Lower leg skin (tissue), 4 donors: ENCODE measurements around the gene SMIM33. TPM values are rescaled to one million over a fixed set of nuclear protein-coding genes. Genes with fewer than 3 reads are reported as not detected.
"Not testable (repeated sequence)": the region's sequence is repeated elsewhere in the genome, so short reads cannot be mapped to it uniquely, and the experiment has no call there.

Experiments
- DNase-seq, 2 donors: peaks; one replicate each; pipeline ENCODE4 v3.0.0-alpha.2; 2019; ENCODE audit warnings: low spot score in 2 of 2
- H3K4me3 ChIP-seq: fragments of 200-600 bp; sonication (generic); 2 replicates; pipeline ENCODE4 v1.5.1; 2017; ENCODE audit warnings: mild to moderate bottlenecking, low read depth; ENCODE audit not compliant: poor library complexity, severe bottlenecking
- CTCF ChIP-seq, 3 donors: fragments of 450-650 bp; IDR thresholded peaks; one replicate each; pipeline ENCODE4 v1.5.1; 2016; ENCODE audit warnings: antibody characterized with exemption in 3 of 3, mild to moderate bottlenecking in 3 of 3, moderate library complexity in 2 of 3
- POLR2A ChIP-seq, 2 donors: fragments of 450-650 bp; IDR thresholded peaks; one replicate each; pipeline ENCODE4 v1.6.1; 2016 to 2017; ENCODE audit warnings: antibody characterized with exemption in 2 of 2, mild to moderate bottlenecking in 1 of 2, moderate library complexity in 1 of 2
- WGBS, 2 donors: methylation state at CpG; one replicate each; pipeline ENCODE4 v1.1.5; 2018; 5-methylcytosine and 5-hydroxymethylcytosine counted together
- intact Hi-C: fragments of 100-400 bp; cut with DNase I; formaldehyde crosslinking; loops from one replicate; pipeline ENCODE4 v1.15.0; 2023; ENCODE audit warnings: low total_unique reads
- total RNA-seq, 4 donors: library from RNA; depleted of rRNA; stranded (reverse); fragments of >200 nt; gene quantifications; one replicate each; pipeline ENCODE4 v1.1.0, GENCODE V29; 2016

Gene SMIM33
- total RNA-seq, 4 donors from 2014 or later: not detected

- intact Hi-C loops: no loop called here
- TF ChIP-seq POLR2A (IDR thresholded peaks at IDR 0.05): no peak
- no peak for TF ChIP-seq CTCF (IDR thresholded peaks at IDR 0.05)
- 90 to 91% methylated on average over 1 of the region's 1 CpG for WGBS, 2 donors
- no peak for DNase-seq
- H3K4me3 ChIP-seq: no peak overlapping the region
Observed at GRCh38 chr5:139431706-139432105, 39.1 kb upstream of the SMIM33 start.

GRCh38 chr5:139435676-139436075 is 35.1 kb upstream of the SMIM33 start:
- TF ChIP-seq CTCF (IDR thresholded peaks at IDR 0.05) (no peak), POLR2A (IDR thresholded peaks at IDR 0.05) (no peak)
- peak in 1 of 2 donors; percentile 60 for DNase-seq
- intact Hi-C loops: no loop called here
- H3K4me3 ChIP-seq: no peak overlapping the region
- WGBS, 2 donors: 97 to 98% methylated on average over 3 of the region's 3 CpGs

GRCh38 chr5:139438707-139439012 is 32.1 kb upstream of the SMIM33 start:
- 31 to 36% methylated on average over 8 of the region's 8 CpGs for WGBS, 2 donors
- TF ChIP-seq POLR2A (IDR thresholded peaks at IDR 0.05) (no peak), CTCF (IDR thresholded peaks at IDR 0.05) (no peak)
- DNase-seq: no peak
- no peak overlapping the region for H3K4me3 ChIP-seq
- intact Hi-C loops: no loop called here

- TF ChIP-seq CTCF (IDR thresholded peaks at IDR 0.05): no peak
- peak within 1 kb of the TSS; percentile 82 for H3K4me3 ChIP-seq
- intact Hi-C loops: no loop called here
- peak; percentile 92 to 98 for DNase-seq
- WGBS, 2 donors: 3 to 4% methylated on average over 39 to 41 of the region's 49 CpGs
Observed at GRCh38 chr5:139439013-139439903, 31.5 kb upstream of the SMIM33 start, which contains the start of gene DNAJC18. Gene DNAJC18, minus strand, starts transcription at chr5:139439525. Its CDS starts 80 bp downstream, at chr5:139439445.

- WGBS, 2 donors: 95% methylated on average over 17 of the region's 17 CpGs
- intact Hi-C loops, H3K4me3 ChIP-seq: not testable (repeated sequence)
- peak in 1 of 2 donors; percentile 76 for DNase-seq
Observed at GRCh38 chr5:139440416-139440815, 30.4 kb upstream of the SMIM33 start.

GRCh38 chr5:139443831-139444453 is 26.9 kb upstream of the SMIM33 start:
- H3K4me3 ChIP-seq: no peak overlapping the region
- no peak for TF ChIP-seq CTCF (IDR thresholded peaks at IDR 0.05)
- no peak for TF ChIP-seq POLR2A (IDR thresholded peaks at IDR 0.05)
- DNase-seq: peak in 1 of 2 donors; percentile 39
- 59 to 67% methylated on average over 4 of the region's 4 CpGs for WGBS, 2 donors
- intact Hi-C loops: no loop called here
